Fibroblast of villous mesenchyme (primary cell): ENCODE measurements around the gene ACY1. TPM values are rescaled to one million over a fixed set of nuclear protein-coding genes. Genes with fewer than 3 reads are reported as not detected.
"Not testable (repeated sequence)": the region's sequence is repeated elsewhere in the genome, so short reads cannot be mapped to it uniquely, and the experiment has no call there.

ENCODE experiments used
- DNase-seq: peaks from one replicate; pipeline ENCODE4 v3.0.0-alpha.2; 2010; ENCODE audit warnings: low read depth
- H3K4me3 ChIP-seq: 2 replicates; pipeline ENCODE4 v1.5.1; 2011; ENCODE audit warnings: low read depth, mild to moderate bottlenecking, low read length
- CTCF ChIP-seq: IDR thresholded peaks from 2 replicates; pipeline ENCODE4 v1.5.1; 2012; ENCODE audit warnings: low read depth, mild to moderate bottlenecking, low read length; ENCODE audit not compliant: insufficient read depth
- total RNA-seq: library from RNA; depleted of rRNA; stranded (reverse); fragments of >200 nt; gene quantifications from 2 replicates; pipeline ENCODE4 v1.2.3, GENCODE V29; 2012

ACY1 gene
- total RNA-seq, 1 donor, result 23.3 TPM

- no peak overlapping the region for H3K4me3 ChIP-seq
- no peak for TF ChIP-seq CTCF
- no peak for DNase-seq
Measured at GRCh38 chr3:52028572-52028971, 45.2 kb downstream of the ACY1 start.

- H3K4me3 ChIP-seq, result no peak overlapping the region
- TF ChIP-seq CTCF, result no peak
Measured at GRCh38 chr3:52029053-52029452, 45.7 kb downstream of the ACY1 start.

GRCh38 chr3:52029535-52029934, 46.2 kb downstream of the ACY1 start:
- no peak overlapping the region for H3K4me3 ChIP-seq
- DNase-seq, result no peak
- no peak for TF ChIP-seq CTCF

More at GRCh38 chr3:52029053-52029452, 45.7 kb downstream of the ACY1 start:
- DNase-seq, result no peak

GRCh38 chr3:52030714-52031310, 47.5 kb downstream of the ACY1 start:
- no peak overlapping the region for H3K4me3 ChIP-seq
- TF ChIP-seq CTCF, result no peak
- DNase-seq, result no peak

GRCh38 chr3:52031896-52032295, 48.6 kb downstream of the ACY1 start:
- no peak for TF ChIP-seq CTCF
- no peak for DNase-seq
- no peak overlapping the region for H3K4me3 ChIP-seq

- no peak for TF ChIP-seq CTCF
- no peak overlapping the region for H3K4me3 ChIP-seq
- no peak for DNase-seq
Measured at GRCh38 chr3:52032702-52033408, 49.5 kb downstream of the ACY1 start.

- not testable (repeated sequence) for H3K4me3 ChIP-seq, DNase-seq
Measured at GRCh38 chr3:52033748-52034147, 50.4 kb downstream of the ACY1 start.
